ENCODE data around the gene ZNF658.
"Not testable (repeated sequence)": the region's sequence is repeated elsewhere in the genome, so short reads cannot be mapped to it uniquely, and the experiment has no call there.

- not testable (repeated sequence) for TF ChIP-seq TAF1 (IDR thresholded peaks at IDR 0.05; ENCODE audit: borderline replicate concordance, low read depth, low read length); POLR2A (IDR thresholded peaks at IDR 0.05; ENCODE audit: low read depth, low read length)
Measured at GRCh38 chr9:66952576-66952975, 52.1 kb downstream of the ZNF658 start.

Measured in GM12892 (cell line).